ENCODE results near the gene ZFR2.

ZFR2 gene

GRCh38 chr19:3803114-3803888, 65.5 kb downstream of the ZFR2 start:
- Histone ChIP-seq H3K4me1 (ENCODE audit: insufficient read depth, low read length) (peaks cover 14% of the 10 kb centered on the region), H4K20me1 (ENCODE audit: insufficient read depth, low read length) (no peaks in the 10 kb centered on the region), H3K27me3 (ENCODE audit: insufficient read depth, low read length, poor library complexity) (no peaks in the 10 kb centered on the region), H3K9ac (ENCODE audit: low read depth, low read length) (no peak overlapping the region), H3K4me3 (ENCODE audit: low read depth in 1 of 2, low read length in 2 of 2) (no peak overlapping the region), H3K27ac (ENCODE audit: low read length) (no peak overlapping the region), H3K9me3 (ENCODE audit: insufficient read depth, low read length, severe bottlenecking) (no peaks in the 10 kb centered on the region), H3K4me2 (ENCODE audit: insufficient read depth, low read length) (no peak overlapping the region), H2AFZ (ENCODE audit: low read depth, low read length) (no peak overlapping the region), H3K36me3 (ENCODE audit: insufficient read depth, low read length) (no peaks in the 10 kb centered on the region), H3K79me2 (ENCODE audit: insufficient read depth, low read length) (no peaks in the 10 kb centered on the region)
- TF ChIP-seq CTCF (IDR thresholded peaks at IDR 0.05; ENCODE audit: borderline replicate concordance, extremely low read depth, low read length, poor library complexity, severe bottlenecking), result no peak
- no peak for TF ChIP-seq EZH2 (IDR thresholded peaks at IDR 0.05; ENCODE audit: borderline replicate concordance, low read depth, low read length, severe bottlenecking)
- DNase-seq (no peak), ATAC-seq (ENCODE audit: insufficient read depth, low read depth) (no peak)

DNA sequence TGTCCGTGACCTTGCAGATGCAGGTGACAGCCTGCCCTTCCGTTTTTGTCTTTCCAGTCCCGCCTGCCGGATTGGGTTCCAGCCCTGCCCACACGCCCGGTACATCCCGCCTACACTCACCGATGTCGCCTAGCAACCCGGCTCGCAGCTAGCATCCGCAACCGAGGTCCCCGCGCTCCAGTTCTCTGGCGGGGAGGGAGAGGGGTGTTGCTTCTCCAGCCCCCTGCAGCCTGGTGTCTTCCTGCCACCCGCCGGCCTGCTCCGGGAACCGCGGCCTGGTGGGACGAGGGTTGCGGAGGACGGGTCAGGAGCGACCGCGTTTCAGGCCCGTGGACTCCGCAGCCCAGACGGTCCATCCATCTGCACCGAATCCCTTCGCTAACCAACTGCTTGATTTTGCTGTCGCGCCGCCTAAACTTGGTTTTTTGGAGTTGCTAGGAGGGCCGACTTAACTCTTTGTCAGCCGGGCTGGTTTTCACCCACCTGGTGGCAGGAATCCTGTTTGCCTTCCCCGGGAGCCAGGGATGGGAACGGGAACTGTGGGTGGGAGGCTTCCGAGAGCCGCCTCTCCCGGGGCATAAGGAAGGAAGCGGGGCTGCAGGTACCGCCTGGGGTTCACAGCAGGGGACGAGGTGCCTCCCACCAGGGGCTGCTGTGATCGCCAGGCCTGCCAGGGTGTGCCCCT, 67.3 kb downstream of the ZFR2 start:
- no peak for TF ChIP-seq EZH2 (IDR thresholded peaks at IDR 0.05; ENCODE audit: borderline replicate concordance, low read depth, low read length, severe bottlenecking)
- no peak for TF ChIP-seq CTCF (IDR thresholded peaks at IDR 0.05; ENCODE audit: borderline replicate concordance, extremely low read depth, low read length, poor library complexity, severe bottlenecking)
- H3K9ac ChIP-seq (ENCODE audit: low read depth, low read length), result no peak overlapping the region
- peaks cover 24% of the 10 kb centered on the region for H3K4me1 ChIP-seq (ENCODE audit: insufficient read depth, low read length)
- no peak overlapping the region for H3K4me3 ChIP-seq (ENCODE audit: low read depth in 1 of 2, low read length in 2 of 2)
- H3K27ac ChIP-seq (ENCODE audit: low read length), result no peak overlapping the region
- no peaks in the 10 kb centered on the region for H4K20me1 ChIP-seq (ENCODE audit: insufficient read depth, low read length)
- H3K27me3 ChIP-seq (ENCODE audit: insufficient read depth, low read length, poor library complexity), result no peaks in the 10 kb centered on the region
- H3K4me2 ChIP-seq (ENCODE audit: insufficient read depth, low read length), result no peak overlapping the region
- no peak overlapping the region for H2AFZ ChIP-seq (ENCODE audit: low read depth, low read length)
- no peaks in the 10 kb centered on the region for H3K79me2 ChIP-seq (ENCODE audit: insufficient read depth, low read length)
- no peaks in the 10 kb centered on the region for H3K36me3 ChIP-seq (ENCODE audit: insufficient read depth, low read length)
- H3K9me3 ChIP-seq (ENCODE audit: insufficient read depth, low read length, severe bottlenecking), result peaks cover 1% of the 10 kb centered on the region
- ATAC-seq (ENCODE audit: insufficient read depth, low read depth) (no peak), DNase-seq (no peak)

DNA sequence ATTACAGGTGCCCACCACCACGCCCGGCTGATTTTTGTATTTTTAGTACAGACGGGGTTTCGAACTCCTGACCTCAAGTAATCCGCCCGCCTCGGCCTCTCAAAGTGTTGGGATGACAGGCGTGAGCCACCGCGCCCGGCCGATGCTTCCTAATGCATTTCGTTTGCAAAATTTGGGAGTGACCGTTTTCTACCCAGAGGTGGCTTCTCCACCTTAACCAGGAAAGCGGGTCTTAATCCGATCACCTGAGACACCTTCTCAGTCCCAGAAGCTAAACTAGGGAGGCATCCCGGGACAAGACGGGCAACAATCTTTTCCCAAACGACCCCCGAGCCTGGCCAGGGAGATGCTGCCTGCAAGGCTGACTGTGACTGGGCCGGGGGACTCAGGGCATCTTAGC, 67.8 kb downstream of the ZFR2 start:
- no peak overlapping the region for H2AFZ ChIP-seq (ENCODE audit: low read depth, low read length)
- ATAC-seq (ENCODE audit: insufficient read depth, low read depth) (no peak), DNase-seq (no peak)
- no peak overlapping the region for H3K27ac ChIP-seq (ENCODE audit: low read length)
- no peaks in the 10 kb centered on the region for H3K79me2 ChIP-seq (ENCODE audit: insufficient read depth, low read length)
- H3K9me3 ChIP-seq (ENCODE audit: insufficient read depth, low read length, severe bottlenecking), result peaks cover 5% of the 10 kb centered on the region
- no peak overlapping the region for H3K4me3 ChIP-seq (ENCODE audit: low read depth in 1 of 2, low read length in 2 of 2)
- TF ChIP-seq EZH2 (IDR thresholded peaks at IDR 0.05; ENCODE audit: borderline replicate concordance, low read depth, low read length, severe bottlenecking), result no peak
- no peak for TF ChIP-seq CTCF (IDR thresholded peaks at IDR 0.05; ENCODE audit: borderline replicate concordance, extremely low read depth, low read length, poor library complexity, severe bottlenecking)
- H4K20me1 ChIP-seq (ENCODE audit: insufficient read depth, low read length), result no peaks in the 10 kb centered on the region
- H3K9ac ChIP-seq (ENCODE audit: low read depth, low read length), result no peak overlapping the region
- peaks cover 24% of the 10 kb centered on the region for H3K4me1 ChIP-seq (ENCODE audit: insufficient read depth, low read length)
- H3K27me3 ChIP-seq (ENCODE audit: insufficient read depth, low read length, poor library complexity), result no peaks in the 10 kb centered on the region
- H3K4me2 ChIP-seq (ENCODE audit: insufficient read depth, low read length), result no peak overlapping the region
- H3K36me3 ChIP-seq (ENCODE audit: insufficient read depth, low read length), result no peaks in the 10 kb centered on the region

All from DND-41 (cell line).